Measurements from ENCODE around the gene ERICH2.

Gene ERICH2

DNA sequence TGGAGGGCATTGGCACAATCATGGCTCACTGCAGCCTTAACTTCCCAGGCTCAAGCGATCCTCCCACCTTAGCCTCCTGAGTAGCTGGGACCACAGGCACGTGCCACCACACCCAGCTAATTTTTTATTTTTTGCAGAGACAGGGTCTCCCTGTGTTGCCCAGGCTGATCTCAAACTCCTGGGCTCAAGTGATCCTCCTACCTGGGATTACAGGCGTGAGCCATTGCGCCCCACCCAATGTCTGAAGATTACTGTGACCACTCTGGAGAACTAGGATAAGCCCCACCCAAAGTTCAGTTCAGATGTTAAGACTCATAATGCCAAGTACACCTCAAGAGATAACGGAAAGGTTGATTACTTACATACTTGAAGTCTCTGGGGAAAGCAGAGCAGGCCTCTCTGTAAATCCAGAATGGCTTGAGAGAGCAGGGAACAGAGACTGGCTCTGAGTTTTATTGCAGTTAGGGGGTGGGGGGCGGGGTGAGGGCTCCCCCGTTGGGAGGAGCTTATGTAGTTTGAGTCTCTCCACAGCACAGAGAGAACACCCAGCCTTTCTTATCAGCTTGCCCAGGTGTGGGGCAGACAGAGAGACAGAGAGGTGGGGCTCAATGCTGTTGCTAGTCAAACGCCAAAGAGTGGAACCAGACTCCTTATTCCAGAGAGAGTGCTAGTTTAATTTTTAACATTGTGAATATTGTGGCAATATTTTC is 26.5 kb upstream of the ERICH2 start:
- TF ChIP-seq, protein P1, sequence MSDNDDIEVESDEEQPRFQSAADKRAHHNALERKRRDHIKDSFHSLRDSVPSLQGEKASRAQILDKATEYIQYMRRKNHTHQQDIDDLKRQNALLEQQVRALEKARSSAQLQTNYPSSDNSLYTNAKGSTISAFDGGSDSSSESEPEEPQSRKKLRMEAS (IDR thresholded peaks at IDR 0.05) = no peak
- TF ChIP-seq CREB1 (IDR thresholded peaks at IDR 0.05; ENCODE audit: low read depth) = no peak
- no peak for TF ChIP-seq FOXM1 (IDR thresholded peaks at IDR 0.05; ENCODE audit: borderline replicate concordance, low read depth)
- no peak for TF ChIP-seq RAD21 (IDR thresholded peaks at IDR 0.05; ENCODE audit: low read depth)
- TF ChIP-seq CEBPB (IDR thresholded peaks at IDR 0.05) = no peak
- TF ChIP-seq YY1 (IDR thresholded peaks at IDR 0.05; ENCODE audit: low read depth) = no peak
- no peak for TF ChIP-seq EP300 (IDR thresholded peaks at IDR 0.05; ENCODE audit: borderline replicate concordance)
- TF ChIP-seq, protein P2, sequence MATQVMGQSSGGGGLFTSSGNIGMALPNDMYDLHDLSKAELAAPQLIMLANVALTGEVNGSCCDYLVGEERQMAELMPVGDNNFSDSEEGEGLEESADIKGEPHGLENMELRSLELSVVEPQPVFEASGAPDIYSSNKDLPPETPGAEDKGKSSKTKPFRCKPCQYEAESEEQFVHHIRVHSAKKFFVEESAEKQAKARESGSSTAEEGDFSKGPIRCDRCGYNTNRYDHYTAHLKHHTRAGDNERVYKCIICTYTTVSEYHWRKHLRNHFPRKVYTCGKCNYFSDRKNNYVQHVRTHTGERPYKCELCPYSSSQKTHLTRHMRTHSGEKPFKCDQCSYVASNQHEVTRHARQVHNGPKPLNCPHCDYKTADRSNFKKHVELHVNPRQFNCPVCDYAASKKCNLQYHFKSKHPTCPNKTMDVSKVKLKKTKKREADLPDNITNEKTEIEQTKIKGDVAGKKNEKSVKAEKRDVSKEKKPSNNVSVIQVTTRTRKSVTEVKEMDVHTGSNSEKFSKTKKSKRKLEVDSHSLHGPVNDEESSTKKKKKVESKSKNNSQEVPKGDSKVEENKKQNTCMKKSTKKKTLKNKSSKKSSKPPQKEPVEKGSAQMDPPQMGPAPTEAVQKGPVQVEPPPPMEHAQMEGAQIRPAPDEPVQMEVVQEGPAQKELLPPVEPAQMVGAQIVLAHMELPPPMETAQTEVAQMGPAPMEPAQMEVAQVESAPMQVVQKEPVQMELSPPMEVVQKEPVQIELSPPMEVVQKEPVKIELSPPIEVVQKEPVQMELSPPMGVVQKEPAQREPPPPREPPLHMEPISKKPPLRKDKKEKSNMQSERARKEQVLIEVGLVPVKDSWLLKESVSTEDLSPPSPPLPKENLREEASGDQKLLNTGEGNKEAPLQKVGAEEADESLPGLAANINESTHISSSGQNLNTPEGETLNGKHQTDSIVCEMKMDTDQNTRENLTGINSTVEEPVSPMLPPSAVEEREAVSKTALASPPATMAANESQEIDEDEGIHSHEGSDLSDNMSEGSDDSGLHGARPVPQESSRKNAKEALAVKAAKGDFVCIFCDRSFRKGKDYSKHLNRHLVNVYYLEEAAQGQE (IDR thresholded peaks at IDR 0.05; ENCODE audit: low read depth) = no peak
- TF ChIP-seq TCF12 (IDR thresholded peaks at IDR 0.05; ENCODE audit: low read depth) = no peak
- no peak for TF ChIP-seq EGR1 (IDR thresholded peaks at IDR 0.05)
- TF ChIP-seq ZBTB7A (IDR thresholded peaks at IDR 0.05; ENCODE audit: low read depth) = no peak
- TF ChIP-seq TEAD4 (IDR thresholded peaks at IDR 0.05) = no peak
- no peak for TF ChIP-seq TAF1 (IDR thresholded peaks at IDR 0.05; ENCODE audit: low read depth)
- TF ChIP-seq, protein P3, sequence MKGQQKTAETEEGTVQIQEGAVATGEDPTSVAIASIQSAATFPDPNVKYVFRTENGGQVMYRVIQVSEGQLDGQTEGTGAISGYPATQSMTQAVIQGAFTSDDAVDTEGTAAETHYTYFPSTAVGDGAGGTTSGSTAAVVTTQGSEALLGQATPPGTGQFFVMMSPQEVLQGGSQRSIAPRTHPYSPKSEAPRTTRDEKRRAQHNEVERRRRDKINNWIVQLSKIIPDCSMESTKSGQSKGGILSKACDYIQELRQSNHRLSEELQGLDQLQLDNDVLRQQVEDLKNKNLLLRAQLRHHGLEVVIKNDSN (IDR thresholded peaks at IDR 0.05) = no peak
- TF ChIP-seq NFIC (IDR thresholded peaks at IDR 0.05) = no peak

DNA sequence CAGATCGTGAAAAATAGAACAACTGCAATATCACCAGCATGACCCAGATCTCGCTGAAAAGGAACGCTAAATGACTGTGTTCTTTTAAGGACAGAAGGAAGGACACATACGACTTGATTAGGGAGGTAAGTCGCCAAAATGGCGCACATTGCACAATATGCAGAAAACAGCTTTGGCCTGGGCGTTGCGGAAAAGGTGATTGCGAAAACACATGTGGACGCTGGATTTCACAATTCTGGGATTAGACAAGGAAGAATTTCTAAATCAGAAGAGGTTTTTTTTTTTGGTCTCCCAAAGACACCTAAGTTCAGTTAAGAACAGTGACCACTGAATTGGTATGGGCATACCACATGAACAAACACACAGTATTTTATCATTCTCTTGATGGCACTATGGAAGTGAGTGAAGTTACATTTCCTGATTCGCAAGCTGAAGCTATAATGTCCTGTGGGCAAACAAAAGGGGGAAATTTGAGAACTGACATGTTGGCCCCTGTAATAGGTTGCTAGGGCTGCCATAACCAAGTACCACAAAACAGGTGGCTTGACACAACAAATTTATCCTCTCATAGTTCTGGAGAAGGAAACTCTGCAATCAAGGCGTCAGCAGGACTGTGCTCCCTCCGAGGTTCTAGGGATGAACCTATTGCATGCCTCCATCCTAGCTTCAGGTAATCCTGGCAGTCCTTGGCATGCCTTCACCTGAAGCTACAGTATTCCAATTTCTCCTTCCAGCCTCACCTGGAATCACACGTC is 25.8 kb upstream of the ERICH2 start:
- TF ChIP-seq CEBPB (IDR thresholded peaks at IDR 0.05) (peak; percentile 58; the same call in 1 of the 2 replicates), CREB1 (IDR thresholded peaks at IDR 0.05; ENCODE audit: low read depth) (no peak), NFIC (IDR thresholded peaks at IDR 0.05) (no peak)

DNA sequence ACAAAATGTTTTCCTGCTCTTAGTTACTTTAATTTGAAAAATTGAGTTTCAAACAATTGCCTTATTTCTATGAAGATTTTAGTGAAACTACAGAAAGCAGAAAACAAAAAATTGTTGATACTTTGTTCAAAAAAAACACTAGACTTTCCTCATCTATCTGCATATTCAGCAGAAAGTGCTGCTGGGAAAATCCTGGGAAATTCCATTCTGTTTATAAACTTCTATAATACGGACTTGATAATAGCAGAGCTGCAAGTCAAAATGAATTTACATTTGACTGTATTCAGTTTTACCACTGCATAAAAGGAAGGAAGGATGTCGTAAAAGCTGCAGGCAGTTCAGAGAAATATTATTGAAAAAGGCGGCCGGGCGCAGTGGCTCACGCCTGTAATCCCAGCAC is 24.9 kb upstream of the ERICH2 start:
- TF ChIP-seq TEAD4 (IDR thresholded peaks at IDR 0.05) = no peak
- TF ChIP-seq, protein P3 (IDR thresholded peaks at IDR 0.05) = no peak
- TF ChIP-seq CEBPB (IDR thresholded peaks at IDR 0.05) = no peak
- TF ChIP-seq CREB1 (IDR thresholded peaks at IDR 0.05; ENCODE audit: low read depth) = no peak
- TF ChIP-seq, protein P2 (IDR thresholded peaks at IDR 0.05; ENCODE audit: low read depth) = no peak
- no peak for TF ChIP-seq YY1 (IDR thresholded peaks at IDR 0.05; ENCODE audit: low read depth)
- no peak for TF ChIP-seq ZBTB7A (IDR thresholded peaks at IDR 0.05; ENCODE audit: low read depth)
- TF ChIP-seq RAD21 (IDR thresholded peaks at IDR 0.05; ENCODE audit: low read depth) = no peak
- TF ChIP-seq TCF12 (IDR thresholded peaks at IDR 0.05; ENCODE audit: low read depth) = no peak
- TF ChIP-seq TAF1 (IDR thresholded peaks at IDR 0.05; ENCODE audit: low read depth) = no peak

DNA sequence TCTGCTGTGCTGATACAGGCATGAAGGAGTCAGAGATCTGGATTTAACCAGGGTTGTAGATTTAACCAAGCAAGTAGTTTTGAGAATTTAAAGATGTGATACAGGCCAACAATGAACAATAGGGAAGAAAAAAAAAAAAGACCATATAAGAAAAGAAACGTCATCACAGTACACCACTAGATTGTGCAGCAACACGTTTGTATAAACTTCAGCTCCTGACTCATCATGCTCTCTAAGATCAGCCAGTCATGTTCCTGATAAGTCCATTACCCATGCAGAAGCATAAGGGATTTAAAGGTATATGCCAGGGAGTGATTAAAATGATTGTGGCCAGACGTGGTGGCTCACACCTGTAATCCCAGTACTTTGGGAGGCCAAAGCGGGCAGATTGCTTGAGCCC is 22.3 kb upstream of the ERICH2 start:
- TF ChIP-seq EGR1 (IDR thresholded peaks at IDR 0.05) (no peak), CEBPB (IDR thresholded peaks at IDR 0.05) (no peak)

DNA sequence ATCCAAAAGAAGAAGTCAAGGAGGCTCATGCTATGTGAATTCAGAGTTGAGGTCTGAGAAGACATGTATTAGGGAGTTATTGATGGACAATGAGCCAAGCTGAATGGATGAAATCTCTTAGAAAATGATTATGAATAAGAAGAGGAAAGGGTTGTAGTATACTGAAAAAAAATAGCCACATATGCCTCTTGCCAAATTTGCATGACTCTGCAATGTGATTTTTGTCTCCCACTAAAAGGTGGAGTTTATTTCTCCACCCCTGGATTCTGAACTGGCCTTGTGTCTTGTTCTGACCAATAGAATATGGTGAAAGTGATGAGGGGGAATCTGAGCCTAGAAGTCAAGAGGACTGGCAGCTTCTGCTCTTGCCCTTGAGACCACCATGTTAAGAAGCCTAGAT is 8.6 kb upstream of the ERICH2 start:
- no peak for TF ChIP-seq FOXM1 (IDR thresholded peaks at IDR 0.05; ENCODE audit: borderline replicate concordance, low read depth)
- no peak for TF ChIP-seq CEBPB (IDR thresholded peaks at IDR 0.05)
- TF ChIP-seq, protein P3 (IDR thresholded peaks at IDR 0.05) = no peak
- TF ChIP-seq NFIC (IDR thresholded peaks at IDR 0.05) = no peak
- TF ChIP-seq TAF1 (IDR thresholded peaks at IDR 0.05; ENCODE audit: low read depth) = no peak
- TF ChIP-seq, protein P2 (IDR thresholded peaks at IDR 0.05; ENCODE audit: low read depth) = no peak
- TF ChIP-seq CREB1 (IDR thresholded peaks at IDR 0.05; ENCODE audit: low read depth) = no peak
- TF ChIP-seq TEAD4 (IDR thresholded peaks at IDR 0.05) = no peak
